Measurements from ENCODE around the gene KDM5D. TPM values are rescaled to one million over a fixed set of nuclear protein-coding genes. Genes with fewer than 3 reads are reported as not detected.

Gene KDM5D
- total and polyA plus RNA-seq, 11 donors = 13.8 to 36.3 (median 29.4) TPM; not detected in 5

DNA sequence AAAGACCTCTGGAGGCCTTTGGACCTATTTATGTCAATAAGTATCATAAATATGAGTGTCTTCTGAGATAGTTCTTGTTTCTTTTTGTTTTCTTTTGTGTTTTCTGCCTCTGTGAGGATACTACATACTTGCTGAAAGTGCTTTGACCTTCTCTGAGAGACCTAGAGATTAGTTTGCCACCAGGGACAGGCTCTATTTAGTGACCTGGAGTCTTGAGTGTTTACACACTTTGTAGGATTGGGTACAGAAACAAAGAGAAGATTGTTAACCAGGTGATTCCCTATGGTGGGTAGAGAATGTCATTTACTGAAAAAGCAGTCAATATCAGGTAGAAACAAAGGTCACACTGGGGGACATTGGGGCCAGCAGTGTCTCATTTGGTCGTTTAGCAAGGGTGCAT is 63.7 kb downstream of the KDM5D start:
- WGBS, 4 donors = 0 to 3% methylated on average over 1 of the region's 1 CpG; no CpG with 5 or more reads in 2 of the 4 donors

More for the DNA sequence above, 63.7 kb downstream of the KDM5D start:
- Histone ChIP-seq H3K4me1 (no peaks in the 10 kb centered on the region), H3K36me3 (no peaks in the 10 kb centered on the region), H3K27me3 (no peaks in the 10 kb centered on the region), H3K4me3 (no peak overlapping the region), H3K9me3 (peaks cover 0 to 17% (median 0%) of the 10 kb centered on the region in 12 donors), H3K27ac (no peak overlapping the region)
- intact Hi-C loops (cut with DNase I) = no loop called here
- DNase-seq (no peak), ATAC-seq (no peak)
- TF ChIP-seq, protein P1, sequence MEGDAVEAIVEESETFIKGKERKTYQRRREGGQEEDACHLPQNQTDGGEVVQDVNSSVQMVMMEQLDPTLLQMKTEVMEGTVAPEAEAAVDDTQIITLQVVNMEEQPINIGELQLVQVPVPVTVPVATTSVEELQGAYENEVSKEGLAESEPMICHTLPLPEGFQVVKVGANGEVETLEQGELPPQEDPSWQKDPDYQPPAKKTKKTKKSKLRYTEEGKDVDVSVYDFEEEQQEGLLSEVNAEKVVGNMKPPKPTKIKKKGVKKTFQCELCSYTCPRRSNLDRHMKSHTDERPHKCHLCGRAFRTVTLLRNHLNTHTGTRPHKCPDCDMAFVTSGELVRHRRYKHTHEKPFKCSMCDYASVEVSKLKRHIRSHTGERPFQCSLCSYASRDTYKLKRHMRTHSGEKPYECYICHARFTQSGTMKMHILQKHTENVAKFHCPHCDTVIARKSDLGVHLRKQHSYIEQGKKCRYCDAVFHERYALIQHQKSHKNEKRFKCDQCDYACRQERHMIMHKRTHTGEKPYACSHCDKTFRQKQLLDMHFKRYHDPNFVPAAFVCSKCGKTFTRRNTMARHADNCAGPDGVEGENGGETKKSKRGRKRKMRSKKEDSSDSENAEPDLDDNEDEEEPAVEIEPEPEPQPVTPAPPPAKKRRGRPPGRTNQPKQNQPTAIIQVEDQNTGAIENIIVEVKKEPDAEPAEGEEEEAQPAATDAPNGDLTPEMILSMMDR (IDR thresholded peaks at IDR 0.05) = no peak
- TF ChIP-seq POLR2A (IDR thresholded peaks at IDR 0.05) = no peak
